HG03565 (cell line): Measurements from ENCODE around the gene VRK1.

Experiments used
- ATAC-seq: cut with Tn5 transposase; IDR thresholded peaks from one replicate; pipeline ENCODE4 v1.9.1; 2021; ENCODE audit warnings: mild to moderate bottlenecking, moderate library complexity; ENCODE audit not compliant: unreplicated experiment

The VRK1 gene

DNA sequence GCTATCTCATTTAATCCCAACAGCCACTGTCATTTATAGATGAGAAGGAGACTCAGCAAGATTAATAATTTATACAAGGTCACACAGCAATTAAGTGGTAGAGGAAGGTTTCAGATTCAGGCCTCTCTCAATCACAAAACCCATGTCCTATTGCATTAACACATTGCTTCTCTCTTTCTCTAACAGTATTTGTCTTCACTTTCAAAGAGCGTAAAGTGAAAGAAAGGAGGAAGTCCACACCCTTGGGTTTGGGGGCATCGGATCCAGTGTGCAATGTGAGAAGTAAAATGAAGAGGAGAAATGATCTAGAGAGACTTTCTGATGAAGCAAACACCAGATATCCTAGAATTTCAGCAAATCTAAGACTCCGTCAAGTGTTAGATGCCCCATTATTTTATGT is 7.0 kb upstream of the VRK1 start:
- no peak for ATAC-seq

DNA sequence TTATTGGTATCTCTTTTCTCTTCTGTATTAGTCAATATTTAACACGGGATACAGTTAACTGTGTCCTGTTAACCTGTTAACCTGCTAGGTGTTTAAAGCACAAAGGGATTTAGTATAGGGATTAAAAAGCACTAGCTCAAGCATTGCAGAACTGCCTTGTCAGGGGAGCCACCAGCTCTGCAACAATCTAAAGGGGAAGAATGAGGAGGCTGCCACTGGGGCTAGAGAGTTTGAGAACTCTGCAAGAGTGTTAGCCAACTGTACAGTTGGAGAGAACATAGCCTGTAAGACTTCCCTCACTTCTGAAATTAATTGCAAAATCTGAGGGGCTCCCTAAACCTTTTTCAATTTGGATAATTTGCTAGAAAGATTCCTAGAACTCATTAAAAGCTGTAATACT is 6.5 kb upstream of the VRK1 start:
- ATAC-seq, result no peak

DNA sequence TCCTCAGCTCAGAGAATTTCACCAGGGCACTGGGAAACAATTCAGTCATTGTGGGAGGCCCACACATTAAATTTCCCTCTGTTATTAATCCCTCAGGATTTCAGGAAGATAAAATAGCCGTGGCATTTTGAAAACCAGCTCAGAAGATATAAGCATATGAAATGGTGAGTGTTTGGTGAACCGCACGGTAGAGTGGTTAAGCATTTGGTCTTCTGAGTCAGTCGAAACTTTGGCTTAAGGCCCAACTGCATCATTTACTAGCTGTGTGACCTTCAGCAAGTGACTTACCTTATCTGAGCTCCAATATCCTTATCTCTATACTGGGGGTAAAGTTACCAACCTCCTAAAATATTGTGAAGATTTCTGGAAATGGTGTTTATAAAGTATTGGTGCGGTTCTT is 5.2 kb upstream of the VRK1 start:
- no peak for ATAC-seq

DNA sequence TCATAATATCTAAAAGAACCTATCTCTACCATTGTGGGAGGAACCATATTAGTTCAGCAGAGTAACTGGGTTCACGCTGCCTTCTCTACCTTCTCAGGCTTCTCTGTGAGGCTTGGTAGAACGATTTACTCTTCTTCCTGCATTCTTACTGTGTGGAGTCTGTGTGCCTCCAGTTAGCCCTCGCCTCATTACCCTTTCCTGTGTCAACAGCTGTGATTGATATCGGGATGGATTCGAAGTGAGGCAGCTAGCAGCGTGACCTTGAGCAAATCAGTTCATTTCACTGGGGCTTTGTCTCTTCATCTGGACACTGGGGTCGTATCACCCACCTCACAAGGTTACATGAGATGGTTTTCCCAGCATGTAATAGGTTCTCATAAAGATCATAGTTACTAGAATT is 4.6 kb upstream of the VRK1 start:
- no peak for ATAC-seq

DNA sequence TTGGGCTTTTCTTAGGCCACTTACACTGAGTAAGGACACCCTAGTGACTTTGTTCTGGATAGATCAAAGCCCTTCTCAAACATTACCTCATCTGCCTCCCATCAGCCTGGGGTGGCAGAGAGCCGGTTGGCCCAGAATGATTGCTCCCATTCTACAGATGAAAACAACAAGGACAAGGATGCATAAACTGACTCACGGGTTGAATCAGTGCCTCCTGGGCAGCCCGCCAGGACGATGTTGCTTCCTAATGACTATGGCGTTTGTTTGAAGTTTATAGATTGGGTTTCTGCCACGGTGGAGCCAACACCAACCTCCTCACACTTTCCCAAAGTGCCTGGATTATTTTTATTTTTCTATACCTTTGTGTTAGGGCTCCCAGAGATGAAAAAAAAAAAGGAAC is 3.6 kb upstream of the VRK1 start:
- ATAC-seq, result no peak

DNA sequence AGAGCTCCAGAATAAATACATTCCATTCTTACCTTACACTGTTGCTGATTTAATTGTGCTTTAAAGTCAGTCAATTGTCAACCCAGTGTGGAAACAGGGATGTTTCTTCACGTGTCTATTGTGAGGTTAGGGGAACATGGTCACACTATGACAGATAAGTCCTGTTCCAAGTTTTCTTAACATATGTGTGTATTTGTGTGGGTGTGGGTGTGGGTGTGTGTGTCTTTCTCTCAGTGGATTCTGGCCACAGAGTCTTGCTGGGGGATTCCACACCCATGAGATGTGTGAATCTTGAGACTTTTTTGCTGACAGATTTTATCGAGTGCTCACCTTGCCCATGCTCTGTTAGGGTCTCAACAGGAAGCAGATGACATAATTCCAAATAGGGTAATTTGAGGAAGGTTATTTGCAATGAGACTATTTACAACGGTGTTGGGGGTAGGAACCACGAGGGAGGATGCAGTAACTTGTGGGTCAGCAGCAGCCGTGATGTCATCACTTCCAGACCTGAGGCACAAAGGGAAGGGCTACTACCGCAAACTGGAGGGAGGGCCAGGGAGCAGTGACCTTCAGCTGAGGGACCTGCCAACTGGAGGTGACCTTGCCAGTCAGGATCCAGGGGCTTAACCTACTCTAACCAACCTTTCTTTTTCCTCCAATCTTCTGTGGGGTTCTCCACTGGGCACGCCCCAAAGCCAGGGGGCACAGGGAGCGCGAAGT is 1.9 kb upstream of the VRK1 start:
- ATAC-seq, result no peak

DNA sequence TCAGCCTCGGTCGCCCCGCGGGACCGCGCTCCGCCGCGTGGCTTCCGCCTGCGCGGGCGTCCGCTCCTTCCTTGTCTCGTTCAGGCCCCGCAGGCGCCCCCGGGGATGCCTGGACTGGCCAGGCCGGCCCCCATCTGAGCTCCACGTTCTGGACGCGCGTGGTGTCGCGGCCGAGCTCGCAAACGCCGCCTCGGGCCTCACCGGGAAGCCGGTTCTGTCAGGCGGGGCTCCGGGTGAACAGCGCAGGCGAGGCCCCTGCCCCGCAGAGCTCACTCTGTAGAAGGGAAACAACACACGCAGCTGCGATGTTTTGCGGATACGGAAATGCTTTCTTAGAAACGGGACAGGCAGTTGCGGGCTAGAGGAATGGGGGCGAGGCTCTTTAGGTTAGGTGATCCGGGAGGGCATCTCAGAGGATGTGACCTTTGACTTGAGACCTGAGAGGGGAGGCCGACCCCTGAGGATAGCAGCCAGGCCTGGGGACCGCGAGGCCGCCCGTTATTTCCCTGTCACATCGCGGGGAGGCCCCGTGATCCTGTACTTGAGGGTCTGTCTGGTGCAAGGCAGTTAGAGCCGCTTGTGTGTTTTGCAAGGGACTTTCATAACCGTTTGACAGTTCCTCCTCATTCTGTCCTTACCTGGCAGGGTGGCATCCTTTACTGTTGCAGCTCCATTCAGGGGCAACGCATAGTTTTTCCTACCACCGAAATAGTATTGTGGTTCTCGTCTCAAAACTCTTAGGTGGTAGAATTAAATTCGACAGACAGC is 584 bp downstream of the VRK1 start:
- ATAC-seq, result peak; percentile 29

DNA sequence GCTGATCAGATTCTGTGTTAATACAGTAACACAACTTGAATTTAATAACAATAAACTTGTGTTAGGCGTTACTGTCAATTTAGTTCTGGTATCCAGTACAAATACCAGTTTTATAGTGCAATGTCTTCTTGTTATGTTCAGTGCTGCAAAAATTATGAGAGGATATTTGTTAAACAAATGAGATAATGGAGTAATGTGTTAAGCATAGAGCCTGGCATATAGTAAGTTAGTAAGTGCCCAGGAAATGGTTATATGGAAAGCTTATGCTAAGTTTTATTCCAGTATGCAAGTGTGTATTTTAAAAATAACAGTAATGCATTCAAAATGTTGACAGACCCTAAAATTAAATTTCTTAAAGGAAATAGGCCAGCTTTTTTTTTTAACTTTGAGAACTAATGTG is 1.8 kb downstream of the VRK1 start:
- no peak for ATAC-seq

DNA sequence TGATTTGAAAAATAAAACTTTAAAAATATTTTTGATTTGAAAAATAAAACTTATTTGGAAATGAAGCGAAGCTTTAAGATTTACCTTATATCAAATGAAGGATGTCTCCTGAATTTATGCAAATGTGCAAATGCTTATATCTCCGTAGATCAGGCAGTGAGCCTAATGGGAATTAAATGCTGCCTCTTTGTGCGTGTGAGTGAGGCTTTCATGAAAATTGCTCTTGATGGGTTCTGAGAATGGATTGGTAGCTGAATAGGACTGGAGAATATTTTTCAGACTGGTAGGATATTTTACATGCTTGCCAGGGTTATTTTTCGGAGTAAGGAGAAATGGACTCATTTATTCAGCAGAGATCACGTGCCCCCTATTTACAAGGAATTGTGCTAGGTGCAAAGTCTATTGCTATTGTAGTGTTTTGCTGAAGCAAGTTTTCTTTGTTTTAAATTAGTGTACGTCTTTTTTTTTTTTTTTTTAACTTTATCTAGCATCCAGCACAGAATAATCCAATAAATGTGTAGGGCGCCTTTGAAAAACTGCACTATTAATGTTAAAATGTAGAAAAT is 2.4 kb downstream of the VRK1 start:
- ATAC-seq, result no peak

DNA sequence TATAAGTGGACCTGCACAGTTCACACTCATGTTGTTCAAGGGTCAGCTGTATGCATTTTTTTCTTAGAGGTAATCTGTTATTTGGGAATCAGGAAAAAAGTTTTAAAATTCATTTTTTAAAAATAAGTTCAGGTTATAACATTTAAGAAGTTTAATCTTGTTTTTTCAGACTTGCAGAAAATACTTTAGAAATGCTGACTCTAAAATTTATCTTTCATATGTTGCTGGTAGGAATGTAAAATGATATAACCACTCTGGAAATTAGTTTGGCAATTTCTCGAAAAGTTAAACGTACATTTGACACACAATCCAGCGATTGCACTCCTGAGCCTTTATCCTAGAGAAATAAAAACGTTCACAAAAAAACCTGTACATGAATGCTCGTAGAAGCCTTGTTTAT is 4.7 kb downstream of the VRK1 start:
- no peak for ATAC-seq

DNA sequence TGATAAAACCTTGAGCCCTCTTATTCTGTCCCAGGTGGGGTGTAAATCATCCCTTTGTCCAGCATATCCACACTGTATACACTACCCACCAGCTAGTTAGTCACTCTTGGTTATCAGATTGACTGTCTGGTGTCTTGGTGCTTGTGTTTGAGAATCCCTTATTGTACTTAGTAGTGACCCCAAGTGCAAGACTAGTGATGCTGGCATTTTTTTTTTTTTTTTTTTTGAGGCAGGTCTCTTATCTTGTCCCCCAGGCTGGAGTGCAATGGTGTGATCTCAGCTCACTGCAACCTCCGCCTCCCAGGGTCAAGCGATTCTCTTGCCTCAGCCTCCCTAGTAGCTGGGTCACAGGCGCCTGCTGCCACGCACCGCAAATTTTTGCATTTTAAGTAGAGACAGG is 5.8 kb downstream of the VRK1 start:
- no peak for ATAC-seq

DNA sequence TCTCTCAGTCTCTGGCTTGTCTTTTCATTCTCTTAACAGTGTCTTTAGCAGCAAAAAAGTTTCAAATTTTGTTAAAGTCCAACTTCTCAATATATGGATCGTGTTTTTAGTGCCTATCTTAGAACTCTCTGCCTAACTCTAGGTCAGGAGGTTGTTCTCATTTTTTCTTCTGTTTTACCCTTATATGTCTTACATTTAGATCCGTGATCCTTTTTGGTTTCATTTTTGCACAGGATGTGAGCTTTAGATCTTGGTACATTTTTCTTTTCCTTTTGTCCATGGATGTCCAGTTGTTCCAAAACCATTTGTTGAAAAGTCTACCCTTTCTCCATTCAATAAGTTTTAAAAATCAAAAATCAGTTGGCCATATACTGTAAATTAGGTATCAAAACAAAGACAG is 6.8 kb downstream of the VRK1 start:
- no peak for ATAC-seq

DNA sequence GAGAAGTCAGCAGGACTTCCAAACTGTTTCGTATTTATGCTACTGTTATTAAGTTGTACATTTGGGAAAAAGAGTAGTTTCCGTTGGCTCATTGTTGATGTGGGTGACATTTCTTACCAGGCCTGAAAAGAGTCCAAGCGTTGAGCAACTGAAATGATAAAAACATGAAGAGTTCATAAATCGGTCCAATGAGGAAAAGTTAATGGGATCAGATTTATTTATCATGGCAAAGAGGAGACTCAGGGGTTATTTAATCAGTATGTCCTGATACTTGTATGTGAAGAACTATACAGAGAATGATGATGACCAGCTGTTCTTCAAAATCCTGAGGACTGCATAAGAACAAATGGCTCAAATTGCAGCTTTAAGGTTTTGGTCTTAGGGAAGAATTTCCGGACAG is 7.7 kb downstream of the VRK1 start:
- ATAC-seq, result no peak

DNA sequence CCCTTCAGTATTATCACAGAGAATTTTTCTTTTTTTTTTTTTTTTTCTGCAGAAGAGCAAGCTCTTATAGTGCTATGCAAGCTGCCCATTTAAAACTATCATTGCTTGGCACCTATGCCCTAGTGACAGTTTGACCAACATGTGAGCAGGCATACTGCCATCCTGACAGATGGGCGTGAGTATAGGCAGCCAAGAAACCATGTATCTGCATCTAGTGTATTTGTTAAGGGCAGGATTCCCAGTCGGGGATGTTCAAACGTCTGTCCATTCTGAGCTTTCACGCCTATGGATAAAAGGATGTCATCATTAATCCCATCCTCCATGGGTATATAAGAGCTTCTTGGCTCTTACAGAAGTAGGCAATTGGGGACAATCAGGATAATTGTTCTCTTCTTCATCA is 8.8 kb downstream of the VRK1 start:
- ATAC-seq, result no peak

DNA sequence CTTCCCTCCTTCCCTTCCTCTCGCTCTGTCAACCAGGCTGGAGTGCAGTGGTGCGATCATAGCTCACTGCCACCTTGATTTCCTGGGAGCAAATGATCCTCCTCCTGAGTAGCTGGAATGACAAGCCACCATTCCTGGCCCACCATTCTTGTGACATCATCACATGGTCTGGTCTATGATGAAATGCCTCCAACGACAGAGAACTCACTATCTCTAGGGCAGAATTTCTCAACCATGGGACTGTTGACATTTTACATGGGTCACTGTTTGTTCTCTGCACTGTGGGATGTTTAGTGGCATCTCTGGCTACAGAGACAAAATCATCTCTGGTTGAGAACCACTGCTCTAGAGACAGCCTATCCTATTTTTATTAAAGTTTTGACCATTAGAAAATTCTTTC is 9.7 kb downstream of the VRK1 start:
- no peak for ATAC-seq

DNA sequence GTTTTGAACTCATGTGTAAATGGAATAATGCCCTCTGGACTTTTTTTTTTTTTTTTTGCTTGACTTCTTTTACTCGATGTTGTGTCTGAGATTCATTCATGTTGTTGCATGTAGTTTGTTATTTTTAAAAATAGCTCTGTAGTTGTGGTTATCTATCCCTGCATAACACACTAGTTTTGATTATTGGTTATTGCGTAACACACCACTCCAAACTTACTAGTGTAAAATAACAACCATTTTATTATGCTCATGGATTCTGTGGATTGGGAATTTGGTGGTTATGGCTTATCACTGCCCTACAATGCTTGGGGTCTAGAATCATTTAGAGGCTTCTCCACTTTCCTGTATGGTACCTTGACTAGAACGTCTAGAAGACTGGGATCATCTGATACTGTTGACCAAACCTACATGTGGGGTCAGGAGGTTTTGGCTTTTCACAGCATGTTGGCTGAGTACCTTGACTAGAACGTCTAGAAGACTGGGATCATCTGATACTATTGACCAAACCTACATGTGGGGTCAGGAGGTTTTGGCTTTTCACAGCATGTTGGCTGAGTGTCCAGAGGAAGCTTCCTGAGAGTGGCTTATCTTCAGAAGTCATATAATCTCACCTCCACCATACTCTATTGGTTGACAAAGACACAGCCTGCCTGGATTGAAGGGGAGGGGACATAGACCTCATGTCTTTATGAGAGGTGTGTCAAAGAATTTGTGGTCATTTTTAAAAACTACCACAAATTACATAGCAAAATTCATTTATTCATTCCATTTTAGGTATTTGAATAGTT is 11.6 kb downstream of the VRK1 start:
- ATAC-seq, result no peak

DNA sequence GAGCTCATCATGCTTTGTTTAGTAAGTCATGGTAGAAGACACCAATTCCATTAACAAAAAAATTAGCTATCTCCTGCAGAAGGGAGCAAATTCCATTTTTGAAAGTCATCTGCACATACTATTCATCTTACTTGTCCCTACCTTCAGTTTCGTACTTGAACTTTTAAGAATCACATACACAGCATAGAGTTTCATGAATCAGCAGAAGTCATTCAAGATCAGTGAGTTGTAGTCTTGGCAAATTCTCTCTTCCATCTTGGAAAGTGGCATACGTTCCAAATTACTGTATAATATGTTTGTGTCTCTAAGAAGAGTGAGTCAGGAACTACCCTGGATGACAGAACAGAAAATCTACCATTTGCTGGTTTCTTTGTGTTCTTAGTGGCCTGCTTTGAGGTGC is 14.1 kb downstream of the VRK1 start:
- ATAC-seq, result no peak

DNA sequence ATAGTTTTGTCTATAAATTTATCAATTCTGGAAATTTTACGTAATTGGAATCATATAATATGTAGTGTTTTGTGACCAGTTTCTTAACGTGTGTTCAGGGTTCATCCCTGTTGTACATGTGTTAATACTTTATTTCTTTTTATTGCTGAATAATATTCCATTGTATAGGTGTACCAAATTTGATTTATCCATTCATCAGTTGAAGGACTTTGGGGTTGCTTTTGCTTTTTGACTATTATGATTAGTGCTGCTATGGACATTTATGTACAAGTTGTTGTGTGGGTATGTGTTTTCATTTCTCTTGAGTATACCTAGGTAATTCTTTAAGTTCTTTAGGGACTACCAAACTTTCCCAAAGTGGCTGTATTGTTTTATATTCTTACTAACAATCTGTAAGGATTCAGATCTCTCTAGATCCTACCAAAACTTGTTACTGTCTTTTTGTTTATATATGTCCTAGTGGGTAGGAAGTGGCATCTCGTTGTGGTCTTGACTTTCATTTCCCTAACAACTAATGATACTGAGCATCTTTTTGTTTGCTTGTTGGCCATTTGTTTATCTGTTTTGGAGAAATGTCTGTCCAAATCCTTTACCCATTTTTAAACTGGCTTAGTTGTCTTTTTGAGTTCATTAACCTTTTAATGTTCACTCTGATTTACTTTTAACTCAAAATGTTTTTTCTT is 14.9 kb downstream of the VRK1 start:
- ATAC-seq, result no peak

DNA sequence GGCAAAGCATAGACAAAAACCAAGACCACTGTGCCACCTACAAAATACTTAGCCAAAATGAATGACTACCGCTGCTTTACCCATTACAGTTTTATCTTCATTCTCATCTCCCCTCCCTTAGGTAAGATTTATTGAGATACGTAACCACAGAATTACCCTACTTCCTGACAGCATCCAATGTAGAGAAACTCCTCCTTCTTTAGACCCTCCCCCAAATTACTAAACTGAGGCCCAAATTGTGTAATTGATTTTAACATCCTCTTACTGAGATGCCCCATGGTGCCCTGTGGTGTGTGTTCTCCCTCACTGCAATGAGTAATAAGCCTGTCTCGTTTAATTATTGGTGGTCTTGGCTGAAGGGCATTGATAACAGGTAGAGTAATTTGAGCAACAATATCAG is 19.1 kb downstream of the VRK1 start:
- no peak for ATAC-seq

DNA sequence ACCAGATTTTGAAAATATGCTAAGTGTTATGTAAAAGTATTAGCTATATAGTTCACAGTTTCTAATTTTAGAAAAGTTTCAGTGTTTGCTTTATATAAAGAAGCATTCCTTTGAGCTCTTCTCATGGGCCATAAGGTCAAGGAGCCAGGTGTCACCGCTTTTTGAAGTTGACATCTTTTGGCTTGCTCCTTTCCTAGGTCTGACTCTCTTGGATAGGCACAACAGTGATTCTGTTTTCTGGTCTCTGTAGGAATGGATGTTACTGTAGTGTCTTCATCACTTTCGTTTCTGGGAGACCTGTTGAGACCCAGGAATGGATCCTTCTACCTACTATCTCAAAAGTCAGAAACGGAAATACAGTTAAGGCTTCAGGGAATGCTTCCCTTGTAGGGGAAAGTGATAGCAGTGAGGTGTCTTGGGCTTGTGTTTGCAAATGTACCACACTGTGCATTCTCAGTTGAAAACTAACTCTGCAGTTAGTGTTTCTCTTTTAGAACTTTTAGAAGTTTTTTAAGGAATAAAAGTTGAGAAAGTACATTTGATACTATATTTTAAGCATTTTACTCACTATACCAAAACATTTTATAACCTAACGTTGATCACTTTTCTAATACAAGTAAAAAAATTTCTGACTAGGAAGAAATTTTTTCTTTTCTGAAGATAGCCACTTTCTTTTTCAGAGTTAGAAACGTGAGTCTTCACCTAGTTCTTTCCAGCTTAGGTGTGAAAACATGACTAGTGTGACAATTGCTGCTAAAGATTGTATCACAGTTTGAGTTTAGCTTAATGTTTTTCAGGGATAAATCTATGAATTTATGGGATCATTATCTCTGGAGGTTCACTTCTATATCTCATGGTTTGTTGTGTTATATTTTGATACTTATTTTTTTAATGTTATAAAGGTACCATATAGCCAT is 20.8 kb downstream of the VRK1 start:
- ATAC-seq, result no peak
